AG04449 (cell line): ENCODE results near the gene FOLR1.

Experiments used
- CTCF ChIA-PET: fragments of 350-600 bp; formaldehyde crosslinking; extraction: SDS; loops from one replicate; lab custom pipeline; 2021; ENCODE audit warnings: antibody characterized with exemption; lab: Yijun Ruan, JAX
- POLR2A ChIA-PET: fragments of 400-600, 350-600 bp; formaldehyde crosslinking; extraction: SDS; loops from one replicate; lab custom pipeline; 2020; ENCODE audit warnings: antibody characterized with exemption, inconsistent platforms; lab: Yijun Ruan, JAX
- DNase-seq: peaks from one replicate; pipeline ENCODE4 v3.0.0-alpha.2; 2010; ENCODE audit warnings: low read depth, low spot score
- H3K4me3 ChIP-seq: 2 replicates; pipeline ENCODE4 v1.5.1; 2011; ENCODE audit warnings: low read depth, mild to moderate bottlenecking, control low read depth, low read length
- TF ChIP-seq, protein P1 (sequence below): IDR thresholded peaks from one replicate; pipeline ENCODE4 v1.5.1; 2011; ENCODE audit warnings: mild to moderate bottlenecking, moderate library complexity, low read length, control low read depth, inconsistent platforms; ENCODE audit not compliant: insufficient read depth; ENCODE audit errors: missing control alignments

FOLR1 gene

GRCh38 chr11:72240461-72241290 is 48.7 kb downstream of the FOLR1 start:
- TF ChIP-seq, protein P1, sequence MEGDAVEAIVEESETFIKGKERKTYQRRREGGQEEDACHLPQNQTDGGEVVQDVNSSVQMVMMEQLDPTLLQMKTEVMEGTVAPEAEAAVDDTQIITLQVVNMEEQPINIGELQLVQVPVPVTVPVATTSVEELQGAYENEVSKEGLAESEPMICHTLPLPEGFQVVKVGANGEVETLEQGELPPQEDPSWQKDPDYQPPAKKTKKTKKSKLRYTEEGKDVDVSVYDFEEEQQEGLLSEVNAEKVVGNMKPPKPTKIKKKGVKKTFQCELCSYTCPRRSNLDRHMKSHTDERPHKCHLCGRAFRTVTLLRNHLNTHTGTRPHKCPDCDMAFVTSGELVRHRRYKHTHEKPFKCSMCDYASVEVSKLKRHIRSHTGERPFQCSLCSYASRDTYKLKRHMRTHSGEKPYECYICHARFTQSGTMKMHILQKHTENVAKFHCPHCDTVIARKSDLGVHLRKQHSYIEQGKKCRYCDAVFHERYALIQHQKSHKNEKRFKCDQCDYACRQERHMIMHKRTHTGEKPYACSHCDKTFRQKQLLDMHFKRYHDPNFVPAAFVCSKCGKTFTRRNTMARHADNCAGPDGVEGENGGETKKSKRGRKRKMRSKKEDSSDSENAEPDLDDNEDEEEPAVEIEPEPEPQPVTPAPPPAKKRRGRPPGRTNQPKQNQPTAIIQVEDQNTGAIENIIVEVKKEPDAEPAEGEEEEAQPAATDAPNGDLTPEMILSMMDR = no peak
- H3K4me3 ChIP-seq = peak overlapping the region; percentile 38; the same call in 1 of the 2 replicates
- DNase-seq = no peak
- ChIA-PET POLR2A (interaction anchor here (0.6 to 1.4 kb wide), 4 partner anchors 8 to 190 kb away, joined by 3 to 6 read pairs (median 4); partner anchors contain the start of gene INPPL1), CTCF (interaction anchor here (0.7 to 6.8 kb wide), 11 partner anchors 10 to 263 kb away, joined by 3 to 44 read pairs (median 4); no protein-coding TSS in a partner anchor)

DNA sequence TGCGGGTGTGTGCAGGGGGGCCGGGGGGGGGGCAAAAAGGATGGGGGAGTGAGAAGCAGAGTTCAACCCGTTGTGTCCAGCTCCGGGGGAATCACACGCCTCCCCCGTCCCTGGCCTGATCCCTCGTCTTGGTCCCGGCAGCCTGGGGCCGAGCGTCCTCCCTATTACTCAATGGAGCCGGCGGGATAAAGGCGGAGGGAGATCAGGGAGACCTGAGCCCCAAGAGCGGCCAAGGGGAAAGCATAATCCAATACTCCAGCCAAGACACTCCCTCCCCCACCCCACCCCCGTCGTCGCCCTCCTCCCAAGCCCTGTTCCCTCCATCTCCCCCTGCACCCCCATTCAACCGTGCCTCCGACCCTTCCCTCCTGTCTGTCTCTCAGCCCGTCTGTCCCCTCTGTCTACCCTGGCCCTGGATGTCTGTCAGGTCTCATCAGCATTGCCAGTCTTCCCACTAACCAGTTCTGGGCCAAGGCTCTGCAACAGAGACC is 49.4 kb downstream of the FOLR1 start:
- TF ChIP-seq, protein P1 = no peak

DNA sequence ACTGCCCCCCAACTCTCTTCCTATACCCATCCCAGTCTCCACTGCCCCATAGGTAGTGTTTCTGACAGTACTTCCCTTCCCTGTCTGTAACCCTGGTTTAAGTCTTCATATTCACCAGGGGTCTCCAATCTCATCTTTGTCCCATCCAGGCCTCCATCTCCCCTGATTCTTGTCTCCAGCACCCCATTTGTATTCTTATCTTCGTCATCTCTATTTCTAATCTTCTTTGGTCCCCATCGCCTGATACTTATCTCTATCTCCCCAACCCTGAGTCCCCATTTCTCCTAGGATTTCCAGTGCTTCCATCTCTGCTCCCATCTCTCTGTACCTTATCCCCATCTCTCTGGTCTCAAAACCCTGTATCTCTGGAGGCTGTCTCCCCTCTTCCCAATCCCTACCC is 50.2 kb downstream of the FOLR1 start:
- CTCF ChIA-PET = interaction anchor here (1.2 to 6.8 kb wide), 2 partner anchors 111 to 189 kb away, joined by 3 to 44 read pairs; no protein-coding TSS in a partner anchor

More for the DNA sequence above, 49.4 kb downstream of the FOLR1 start:
- ChIA-PET POLR2A (interaction anchor here (0.6 to 1.4 kb wide), 4 partner anchors 8 to 190 kb away, joined by 3 to 6 read pairs (median 4); partner anchors contain the start of gene INPPL1), CTCF (interaction anchor here (0.7 to 6.8 kb wide), 6 partner anchors 112 to 264 kb away, joined by 3 to 44 read pairs (median 4); no protein-coding TSS in a partner anchor)
- H3K4me3 ChIP-seq = no peak overlapping the region
- no peak for DNase-seq

DNA sequence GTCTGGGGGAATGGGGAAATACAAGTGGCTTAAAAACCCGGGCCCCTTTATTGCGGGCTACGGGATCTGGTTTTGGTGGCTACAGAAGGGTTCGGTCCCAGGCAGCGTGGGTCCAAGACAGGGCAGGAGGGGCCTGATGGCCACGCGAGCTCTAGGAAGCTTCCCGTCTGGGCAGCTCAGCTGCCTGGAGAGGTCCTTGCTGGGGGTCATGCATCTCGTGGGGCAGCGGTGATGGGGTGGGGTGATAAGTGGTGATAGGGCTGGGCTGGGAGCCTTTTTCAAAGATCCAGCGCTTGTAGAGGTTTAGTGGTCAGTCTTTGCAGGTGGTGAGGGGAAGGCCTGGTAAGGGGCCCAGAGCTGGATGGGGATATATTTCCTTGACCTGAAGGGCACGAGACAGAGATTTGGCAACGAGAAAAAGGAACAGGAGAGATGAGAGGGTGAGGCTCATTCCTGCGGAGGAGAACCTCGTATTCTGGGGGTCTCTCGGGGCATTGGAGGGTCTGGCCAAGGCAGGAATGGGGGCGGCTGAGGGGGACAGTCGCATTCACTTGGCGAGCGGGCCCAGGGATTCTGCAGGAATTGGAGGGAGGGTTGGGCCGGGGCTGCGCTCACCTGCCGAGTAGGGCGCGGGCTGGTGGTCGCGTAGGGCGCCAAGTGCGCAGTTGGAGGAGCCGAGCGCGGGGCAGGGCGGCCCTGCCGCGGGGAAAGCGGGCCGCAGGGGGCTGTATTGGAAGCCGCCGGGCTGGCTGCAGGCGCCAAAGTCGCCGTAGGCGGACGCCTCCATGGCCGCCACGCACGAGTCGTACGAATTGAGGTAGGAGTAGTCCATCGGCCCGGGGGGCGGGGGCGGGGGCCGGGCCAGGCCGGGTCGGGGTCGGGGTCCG is 51.5 kb downstream of the FOLR1 start:
- ChIA-PET POLR2A (no interaction called here), CTCF (interaction anchor here (1.2 to 6.8 kb wide), 2 partner anchors 109 to 188 kb away, joined by 3 to 44 read pairs; no protein-coding TSS in a partner anchor)
- DNase-seq = no peak
- TF ChIP-seq, protein P1 = no peak
- H3K4me3 ChIP-seq = no peak overlapping the region

More for the DNA sequence above, 50.2 kb downstream of the FOLR1 start:
- POLR2A ChIA-PET = no interaction called here
- H3K4me3 ChIP-seq = no peak overlapping the region
- TF ChIP-seq, protein P1 = no peak
- no peak for DNase-seq

DNA sequence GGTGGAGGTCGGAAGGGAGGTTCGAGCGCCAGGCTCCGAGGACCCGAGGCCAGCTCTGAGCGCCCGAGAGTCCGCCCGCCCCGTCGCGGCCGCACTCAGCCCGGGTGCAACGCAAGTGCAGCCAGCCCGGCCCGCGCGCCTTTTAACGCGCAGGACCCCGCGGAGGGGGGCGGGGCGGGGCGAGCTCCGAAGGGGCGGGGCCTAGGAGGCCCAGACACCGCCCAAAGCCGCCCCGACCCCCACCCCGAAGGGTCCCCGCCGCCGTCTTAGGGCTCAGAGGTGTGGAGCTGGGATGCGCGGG is 52.1 kb downstream of the FOLR1 start, which contains the start of gene PHOX2A:
Gene PHOX2A, minus strand, starts transcription at position 117 of the 301 bp plus-strand sequence. CDS start 172 bp downstream, outside the sequence.
- CTCF ChIA-PET = interaction anchor here (6.8 kb wide), 1 partner anchor 187 kb away, joined by 44 read pairs; no protein-coding TSS in a partner anchor

More for the DNA sequence above, 52.1 kb downstream of the FOLR1 start, which contains the start of gene PHOX2A:
- H3K4me3 ChIP-seq = 0 out of 2 replicates have a peak within 1 kb of the TSS, but pooled peaks have one; percentile 15
- TF ChIP-seq, protein P1 = no peak
- no peak for DNase-seq
- POLR2A ChIA-PET = no interaction called here
